Uterus (tissue), 4 donors: ENCODE measurements around the gene GSS. TPM values are rescaled to one million over a fixed set of nuclear protein-coding genes. Genes with fewer than 3 reads are reported as not detected.
A peak's percentile ranks its signal among the peaks of the same experiment; 100 is the strongest.

Experiments used
- DNase-seq, 2 donors: peaks; one replicate each; pipeline ENCODE4 v3.0.0-alpha.2; 2019 to 2020
- H3K27ac ChIP-seq, 2 donors: fragments of 200-600 bp; sonication (generic); 1 replicate in 1 of 2; 2 replicates in 1 of 2; pipeline ENCODE4 v1.5.1; 2016 to 2018
- H3K27me3 ChIP-seq, 2 donors: fragments of 200-600 bp; sonication (generic); one replicate each; pipeline ENCODE4 v1.5.1; 2018 to 2019; ENCODE audit warnings: control low read depth in 1 of 2
- H3K36me3 ChIP-seq, 2 donors: fragments of 200-600 bp; sonication (generic); one replicate each; pipeline ENCODE4 v1.5.1; 2019; ENCODE audit warnings: control low read depth in 1 of 2
- H3K4me1 ChIP-seq, 2 donors: fragments of 200-600 bp; sonication (generic); one replicate each; pipeline ENCODE4 v1.5.1; 2018 to 2019; ENCODE audit warnings: control low read depth in 1 of 2
- H3K4me3 ChIP-seq, 2 donors: fragments of 200-600 bp; sonication (generic); 1 replicate in 1 of 2; 2 replicates in 1 of 2; pipeline ENCODE4 v1.5.1; 2018 to 2019; ENCODE audit warnings: mild to moderate bottlenecking in 1 of 2
- H3K9me3 ChIP-seq, 2 donors: fragments of 200-600 bp; sonication (generic); one replicate each; pipeline ENCODE4 v1.5.1; 2019; ENCODE audit warnings: control low read depth in 1 of 2
- POLR2A ChIP-seq, 2 donors: fragments of 450-650 bp; IDR thresholded peaks; one replicate each; pipeline ENCODE4 v1.6.1; 2016; ENCODE audit warnings: antibody characterized with exemption in 2 of 2, mild to moderate bottlenecking in 1 of 2, moderate library complexity in 1 of 2
- intact Hi-C: fragments of 100-400 bp; cut with DNase I; formaldehyde crosslinking; loops from one replicate; pipeline ENCODE4 v1.15.1; 2023; ENCODE audit warnings: low total_unique reads
- total RNA-seq, 4 donors: library from RNA; depleted of rRNA in 3 of 4; stranded (reverse); fragments of >200 nt in 3 of 4; gene quantifications; one replicate each; pipeline versions ENCODE4 v1.1.0 to v1.2.4, GENCODE V29; 2014 to 2023
- TF ChIP-seq, protein P1 (sequence below), 4 experiments: fragments of 200-600 bp in 2 of 4; fragments of 450-650 bp in 2 of 4; sonication (generic) in 2 of 4; IDR thresholded peaks; one replicate each; pipeline ENCODE4 v1.5.1; 2016 to 2019; ENCODE audit warnings: antibody characterized with exemption in 4 of 4, mild to moderate bottlenecking in 2 of 4, moderate library complexity in 1 of 4
- donor health status: DM: yes; HTN: yes; CAD: no.

Gene GSS
- 10 to 100 TPM in 3 of 4 donors, 1 to 10 TPM in 1; 3.8 to 47.2 (median 16.5) TPM for total RNA-seq

DNA sequence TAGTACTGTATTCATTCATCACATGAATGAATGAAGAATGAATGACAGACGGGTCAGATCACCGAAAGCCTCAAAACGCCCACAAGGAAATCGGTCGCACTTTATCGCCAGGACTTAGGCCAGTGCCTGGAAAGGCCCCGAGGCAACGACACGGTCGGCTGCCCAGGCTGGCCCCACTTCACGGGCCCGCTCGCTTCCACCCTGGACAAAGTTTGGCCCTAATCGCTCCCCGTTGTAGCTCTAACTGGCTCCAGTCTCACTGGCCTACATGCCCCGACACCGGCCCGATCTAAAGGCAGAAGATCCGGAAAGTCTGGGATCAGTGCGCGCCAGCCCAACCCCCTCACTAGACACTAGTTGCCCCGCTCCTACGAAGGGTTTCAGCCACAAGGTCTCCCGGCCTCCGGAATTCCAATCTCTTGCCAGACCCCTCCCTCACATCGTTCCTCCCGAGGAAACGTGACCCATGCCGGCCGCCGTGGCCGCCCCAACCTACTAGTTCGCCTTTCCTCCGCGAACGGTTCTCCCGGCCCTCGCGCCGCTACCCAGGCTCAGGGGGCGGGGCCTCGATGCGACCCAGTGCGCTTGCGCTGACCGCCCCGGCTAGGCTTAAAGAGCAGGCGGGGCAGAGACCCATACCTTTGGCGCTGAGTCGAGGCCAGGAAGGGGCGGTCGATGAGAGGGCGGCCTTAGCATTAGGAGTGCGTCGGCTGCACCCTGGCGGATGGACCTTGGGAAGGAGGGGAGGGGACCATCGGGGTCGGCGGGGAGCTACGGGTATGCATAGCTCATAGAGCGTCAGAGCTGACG is at the start of gene GSS, which contains the start of gene MYH7B:
Gene GSS, minus strand, starts transcription at position 576 of the 810 bp plus-strand sequence. CDS start 3,954 bp downstream, outside the sequence.
Gene MYH7B, plus strand, starts transcription at position 638 of the 810 bp plus-strand sequence. CDS start 22,138 bp downstream, outside the sequence.
- H3K27ac ChIP-seq, result peak within 1 kb of the TSS; percentile 91 to 92
- TF ChIP-seq, protein P1, sequence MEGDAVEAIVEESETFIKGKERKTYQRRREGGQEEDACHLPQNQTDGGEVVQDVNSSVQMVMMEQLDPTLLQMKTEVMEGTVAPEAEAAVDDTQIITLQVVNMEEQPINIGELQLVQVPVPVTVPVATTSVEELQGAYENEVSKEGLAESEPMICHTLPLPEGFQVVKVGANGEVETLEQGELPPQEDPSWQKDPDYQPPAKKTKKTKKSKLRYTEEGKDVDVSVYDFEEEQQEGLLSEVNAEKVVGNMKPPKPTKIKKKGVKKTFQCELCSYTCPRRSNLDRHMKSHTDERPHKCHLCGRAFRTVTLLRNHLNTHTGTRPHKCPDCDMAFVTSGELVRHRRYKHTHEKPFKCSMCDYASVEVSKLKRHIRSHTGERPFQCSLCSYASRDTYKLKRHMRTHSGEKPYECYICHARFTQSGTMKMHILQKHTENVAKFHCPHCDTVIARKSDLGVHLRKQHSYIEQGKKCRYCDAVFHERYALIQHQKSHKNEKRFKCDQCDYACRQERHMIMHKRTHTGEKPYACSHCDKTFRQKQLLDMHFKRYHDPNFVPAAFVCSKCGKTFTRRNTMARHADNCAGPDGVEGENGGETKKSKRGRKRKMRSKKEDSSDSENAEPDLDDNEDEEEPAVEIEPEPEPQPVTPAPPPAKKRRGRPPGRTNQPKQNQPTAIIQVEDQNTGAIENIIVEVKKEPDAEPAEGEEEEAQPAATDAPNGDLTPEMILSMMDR (IDR thresholded peaks at IDR 0.05), result peak; percentile 44 to 72 (median 60)
- TF ChIP-seq POLR2A (IDR thresholded peaks at IDR 0.05), result peak; percentile 82
- no peaks in the 10 kb centered on the region for H3K4me1 ChIP-seq
- H3K9me3 ChIP-seq, result no peaks in the 10 kb centered on the region
- no peaks in the 10 kb centered on the region for H3K36me3 ChIP-seq
- H3K4me3 ChIP-seq, result peak within 1 kb of the TSS; percentile 64 to 84
- H3K27me3 ChIP-seq, result no peaks in the 10 kb centered on the region
- DNase-seq, result peak; percentile 97 to 99
- intact Hi-C loops, result loop anchor here (5.0 kb wide), 1 partner anchor 83 kb away; the partner anchor contains the start of gene GGT7

DNA sequence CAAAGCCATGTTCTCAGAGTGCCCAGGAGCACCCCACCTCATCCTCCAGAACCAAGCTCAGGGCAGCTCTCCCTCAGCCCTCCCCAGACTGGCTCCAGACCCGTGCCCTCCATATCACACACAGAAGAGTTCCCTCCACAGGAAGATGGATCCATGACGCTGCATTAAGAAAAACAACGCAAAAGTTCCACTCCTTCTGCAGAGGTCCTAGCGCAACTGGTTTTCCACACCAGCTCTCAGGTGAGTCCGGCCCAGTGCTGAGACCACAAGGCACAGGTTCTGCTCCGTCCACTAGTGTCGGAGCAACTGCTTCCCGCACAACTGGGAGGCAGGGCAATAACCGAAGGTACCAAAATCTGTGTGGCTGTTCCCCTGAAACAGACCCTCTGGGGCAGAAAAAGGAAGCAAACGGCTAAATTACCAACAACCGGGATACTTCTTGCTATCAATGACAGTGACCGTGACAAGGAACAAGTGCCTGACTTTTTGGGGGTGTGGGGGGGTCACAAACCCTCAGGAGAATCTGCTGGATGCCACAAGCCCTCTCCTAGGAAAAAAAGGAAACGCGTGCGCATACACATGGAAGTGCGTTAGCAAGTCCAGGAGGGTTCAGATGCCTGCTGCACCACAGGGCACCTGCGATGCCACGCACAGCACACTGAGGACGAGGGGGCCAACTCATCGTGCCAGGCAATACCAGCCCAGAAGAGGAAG is 49.3 kb upstream of the GSS start:
- TF ChIP-seq POLR2A (IDR thresholded peaks at IDR 0.05), result no peak
- TF ChIP-seq, protein P1 (IDR thresholded peaks at IDR 0.05), result no peak
- Histone ChIP-seq H3K9me3 (no peaks in the 10 kb centered on the region), H3K27me3 (no peaks in the 10 kb centered on the region), H3K4me1 (no peaks in the 10 kb centered on the region), H3K36me3 (no peaks in the 10 kb centered on the region), H3K4me3 (no peak overlapping the region), H3K27ac (no peak overlapping the region)
- peak; percentile 2 to 8 for DNase-seq
- intact Hi-C loops, result no loop called here

DNA sequence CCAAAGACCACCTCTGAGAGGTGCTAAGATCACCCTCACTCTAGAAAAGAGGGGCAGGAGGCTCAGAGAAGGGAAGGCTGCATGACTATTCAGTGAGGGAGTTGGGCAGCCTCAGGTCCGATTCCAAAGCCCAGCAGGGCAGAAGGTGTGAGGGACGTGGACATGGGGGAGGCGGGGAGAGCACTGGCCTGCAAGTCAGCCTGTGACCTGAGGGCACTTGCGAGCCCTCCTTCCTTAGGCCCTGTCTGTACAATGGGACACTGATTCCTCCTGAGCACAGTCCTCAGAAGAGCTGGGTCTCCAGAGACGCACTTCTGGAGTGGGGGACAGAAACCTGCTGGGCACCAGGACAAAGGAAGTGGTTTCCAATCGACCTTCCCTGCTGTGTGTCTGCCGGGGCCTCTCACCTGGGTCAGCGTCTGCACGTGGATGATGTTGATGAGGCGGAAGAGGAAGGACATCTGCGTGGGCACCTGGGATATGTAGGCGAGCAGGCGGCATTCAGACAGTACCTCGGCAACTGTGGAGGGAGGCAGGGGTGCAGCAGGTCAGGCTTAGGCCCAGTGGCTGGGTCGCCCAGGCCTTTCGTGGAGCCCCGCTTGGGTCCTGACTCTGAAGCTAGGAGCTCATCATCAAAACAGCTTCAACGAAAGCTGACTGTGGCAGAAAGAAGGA is 48.6 kb upstream of the GSS start:
- H3K9me3 ChIP-seq, result no peaks in the 10 kb centered on the region
- H3K4me3 ChIP-seq, result no peak overlapping the region
- DNase-seq, result peak; percentile 8 to 11
- H3K36me3 ChIP-seq, result no peaks in the 10 kb centered on the region
- TF ChIP-seq, protein P1 (IDR thresholded peaks at IDR 0.05), result no peak
- TF ChIP-seq POLR2A (IDR thresholded peaks at IDR 0.05), result no peak
- no peaks in the 10 kb centered on the region for H3K27me3 ChIP-seq
- no peaks in the 10 kb centered on the region for H3K4me1 ChIP-seq
- no peak overlapping the region for H3K27ac ChIP-seq
- intact Hi-C loops, result no loop called here

DNA sequence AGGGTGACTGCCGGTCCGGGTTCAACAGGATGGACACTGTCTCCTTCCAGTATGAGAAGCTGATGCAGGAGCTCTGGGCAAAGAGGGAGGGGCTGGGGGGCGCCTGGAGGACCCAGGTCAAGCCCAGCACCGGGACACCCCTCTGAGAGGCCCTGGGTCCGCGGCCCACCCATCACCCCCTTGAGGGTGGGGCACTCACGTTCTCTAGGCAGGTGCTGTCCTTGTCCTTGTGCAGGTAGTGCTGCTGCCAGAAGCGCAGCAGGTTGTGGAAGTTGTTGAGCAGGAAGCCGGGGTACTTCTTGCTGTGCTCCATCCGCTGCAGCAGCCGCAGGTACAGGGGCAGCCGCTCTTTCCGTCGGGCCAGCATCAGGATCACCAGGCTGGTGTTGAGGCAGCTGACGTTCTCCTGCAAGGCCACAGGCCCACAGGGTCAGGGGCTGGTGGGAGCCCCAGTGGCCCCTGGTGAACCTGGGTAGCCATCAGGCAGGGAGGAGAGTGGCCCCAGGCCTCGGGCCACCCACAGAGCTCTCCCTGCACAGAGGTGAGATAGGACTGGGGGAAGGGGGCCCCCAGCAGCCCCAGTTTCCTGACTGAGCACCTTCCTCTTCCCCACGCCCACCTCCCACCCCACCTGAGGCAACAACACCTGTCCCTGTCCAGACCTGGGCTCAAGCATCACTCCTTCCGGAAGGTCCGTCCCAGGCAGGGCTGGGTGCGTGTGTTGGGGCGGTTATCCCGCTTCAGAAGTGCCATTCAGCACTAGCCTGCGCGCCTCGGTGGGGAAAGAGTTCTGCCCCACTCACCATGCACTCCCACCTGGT is 47.8 kb upstream of the GSS start:
- Histone ChIP-seq H3K9me3 (no peaks in the 10 kb centered on the region), H3K4me3 (no peak overlapping the region), H3K36me3 (no peaks in the 10 kb centered on the region), H3K4me1 (no peaks in the 10 kb centered on the region), H3K27me3 (no peaks in the 10 kb centered on the region), H3K27ac (no peak overlapping the region)
- TF ChIP-seq POLR2A (IDR thresholded peaks at IDR 0.05), result no peak
- TF ChIP-seq, protein P1 (IDR thresholded peaks at IDR 0.05), result no peak
- intact Hi-C loops, result no loop called here
- no peak for DNase-seq
